ENCODE data around the gene HAND1. TPM values are rescaled to one million over a fixed set of nuclear protein-coding genes. Genes with fewer than 3 reads are reported as not detected.

The HAND1 gene
- total RNA-seq, 1 experiment from 2014 or later = not detected

DNA sequence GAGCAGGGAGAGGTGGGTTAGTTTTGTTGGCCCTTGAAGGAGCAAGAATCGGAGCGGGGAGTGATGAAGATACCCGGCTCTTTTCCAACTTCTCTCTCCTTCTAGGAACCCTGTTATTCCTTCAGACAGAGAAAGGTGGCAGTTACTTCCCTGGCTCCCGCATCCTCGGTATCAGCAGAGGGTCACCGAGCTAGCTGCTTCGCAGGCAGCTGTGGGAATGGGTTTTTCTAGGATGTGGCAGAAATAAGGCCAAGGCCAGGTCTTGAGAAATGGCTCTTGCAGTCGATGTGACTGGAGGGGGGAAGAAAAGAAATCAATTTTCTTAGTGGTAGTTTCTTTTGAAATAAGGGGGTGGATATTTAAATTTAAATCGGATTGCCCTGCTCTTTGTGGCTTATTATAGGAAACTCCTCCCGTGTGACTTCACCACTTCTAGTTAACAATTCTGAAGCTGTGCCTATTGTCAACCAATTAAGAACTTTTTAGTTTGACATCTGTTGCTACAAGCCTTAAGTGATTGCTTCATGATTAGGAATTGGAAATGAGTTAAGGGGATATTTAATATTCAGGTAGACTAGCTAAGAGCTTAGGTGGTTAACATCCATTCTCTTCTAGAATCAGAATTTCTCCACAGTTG, 30.8 kb downstream of the HAND1 start:
- H3K27me3 Mint-ChIP-seq (ENCODE audit: insufficient read depth, unreplicated experiment) = no peaks in the 10 kb centered on the region
- TSS peak; percentile 26 for BruUV-seq (replicated peaks)
- CTCF ChIA-PET = interaction anchor here (0.6 to 1.6 kb wide), 12 partner anchors 13 to 517 kb away, joined by 3 to 6 read pairs (median 3); no protein-coding TSS in a partner anchor
- intact Hi-C loops (cut with micrococcal nuclease) = no loop called here
- peaks cover 36% of the 10 kb centered on the region for H3K36me3 Mint-ChIP-seq (ENCODE audit: insufficient read depth, unreplicated experiment)
- no peak for DNase-seq (ENCODE audit: unreplicated experiment)
- H3K9me3 Mint-ChIP-seq (ENCODE audit: unreplicated experiment) = no peaks in the 10 kb centered on the region
- POLR2A ChIA-PET = interaction anchor here (0.7 to 4.0 kb wide), 21 partner anchors 10 to 1260 kb away, joined by 3 to 34 read pairs (median 3); partner anchors contain the start of genes FAM114A2, GALNT10 and MFAP3
- TF ChIP-seq CTCF (IDR thresholded peaks at IDR 0.05; ENCODE audit: unreplicated experiment) = no peak
- peak overlapping the region; percentile 81 for H3K4me3 Mint-ChIP-seq (ENCODE audit: unreplicated experiment)
- peak overlapping the region; percentile 77 for H3K27ac Mint-ChIP-seq (ENCODE audit: low read depth, unreplicated experiment)
- H3K4me1 Mint-ChIP-seq (ENCODE audit: insufficient read depth, unreplicated experiment) = peaks cover 46% of the 10 kb centered on the region

DNA sequence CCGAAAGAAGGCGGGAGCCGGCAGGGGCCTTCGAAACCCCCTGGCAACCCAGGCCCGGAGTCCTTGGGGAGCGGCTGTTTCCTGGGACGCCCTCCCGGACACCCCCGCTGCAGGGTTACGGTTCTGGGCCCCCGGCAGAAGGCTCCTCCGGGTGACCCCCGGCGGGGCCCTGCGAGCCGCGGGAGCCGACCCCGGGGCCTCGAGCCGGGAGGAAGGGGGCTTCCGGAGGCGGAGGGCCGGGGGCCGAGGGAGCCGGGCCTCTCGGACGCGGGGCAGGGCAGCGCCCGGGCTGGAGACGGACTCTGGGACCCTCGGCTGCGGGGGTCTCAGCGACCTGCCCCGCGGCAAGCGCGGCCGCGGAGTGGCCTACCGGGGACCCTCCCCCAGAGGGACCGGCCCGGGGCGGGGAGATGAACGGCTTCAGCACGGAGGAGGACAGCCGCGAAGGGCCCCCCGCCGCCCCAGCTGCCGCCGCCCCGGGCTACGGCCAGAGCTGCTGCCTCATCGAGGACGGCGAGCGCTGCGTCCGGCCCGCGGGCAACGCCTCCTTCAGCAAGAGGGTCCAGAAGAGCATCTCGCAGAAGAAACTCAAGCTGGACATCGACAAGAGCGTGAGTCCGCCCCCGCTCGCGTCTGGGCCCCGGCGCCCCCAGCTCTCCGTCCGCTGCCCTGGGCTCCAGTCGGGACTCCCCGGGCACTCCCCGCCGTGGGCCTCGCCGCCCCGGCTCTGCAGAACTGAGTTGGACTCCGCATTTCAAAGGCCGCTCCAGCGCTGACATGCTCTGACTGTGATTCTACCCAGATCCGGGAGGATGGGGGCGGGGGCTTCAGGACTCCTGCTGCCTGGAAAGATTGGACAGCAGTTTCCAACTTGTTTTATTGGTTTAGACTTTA, 31.6 kb downstream of the HAND1 start:
- Mint-ChIP-seq H3K4me3 (ENCODE audit: unreplicated experiment) (peak overlapping the region; percentile 99), H3K27ac (ENCODE audit: low read depth, unreplicated experiment) (peak overlapping the region; percentile 90), H3K36me3 (ENCODE audit: insufficient read depth, unreplicated experiment) (peaks cover 36% of the 10 kb centered on the region), H3K27me3 (ENCODE audit: insufficient read depth, unreplicated experiment) (no peaks in the 10 kb centered on the region), H3K4me1 (ENCODE audit: insufficient read depth, unreplicated experiment) (peaks cover 50% of the 10 kb centered on the region), H3K9me3 (ENCODE audit: unreplicated experiment) (no peaks in the 10 kb centered on the region)
- intact Hi-C loops (cut with micrococcal nuclease) = no loop called here
- DNase-seq (ENCODE audit: unreplicated experiment) = peak; percentile 63
- no TSS peak for BruUV-seq (replicated peaks)
- TF ChIP-seq CTCF (IDR thresholded peaks at IDR 0.05; ENCODE audit: unreplicated experiment) = no peak
- CTCF ChIA-PET = interaction anchor here (0.6 to 1.6 kb wide), 9 partner anchors 14 to 516 kb away, joined by 3 to 6 read pairs (median 3); no protein-coding TSS in a partner anchor
- POLR2A ChIA-PET = interaction anchor here (0.7 to 4.0 kb wide), 18 partner anchors 10 to 1259 kb away, joined by 3 to 34 read pairs (median 4); partner anchors contain the start of genes FAM114A2, GALNT10 and MFAP3

- peak within 1 kb of the TSS; percentile 90 for H3K27ac Mint-ChIP-seq (ENCODE audit: low read depth, unreplicated experiment)
- BruUV-seq (replicated peaks) = no TSS peak
- CTCF ChIA-PET = interaction anchor here (0.6 to 1.7 kb wide), 4 partner anchors 14 to 21 kb away, joined by 3 to 8 read pairs (median 4); no protein-coding TSS in a partner anchor
Measured at GRCh38 chr5:154445422-154446194, 32.4 kb downstream of the HAND1 start, which contains the start of gene SAP30L. Gene SAP30L, plus strand, starts transcription at chr5:154445997. Its CDS starts 608 bp downstream, at chr5:154446605.

More at GRCh38 chr5:154445422-154446194, 32.4 kb downstream of the HAND1 start, which contains the start of gene SAP30L:
- Mint-ChIP-seq H3K9me3 (ENCODE audit: unreplicated experiment) (no peaks in the 10 kb centered on the region), H3K4me3 (ENCODE audit: unreplicated experiment) (peak within 1 kb of the TSS; percentile 99), H3K36me3 (ENCODE audit: insufficient read depth, unreplicated experiment) (peaks cover 36% of the 10 kb centered on the region), H3K27me3 (ENCODE audit: insufficient read depth, unreplicated experiment) (no peaks in the 10 kb centered on the region), H3K4me1 (ENCODE audit: insufficient read depth, unreplicated experiment) (peaks cover 47% of the 10 kb centered on the region)
- POLR2A ChIA-PET = interaction anchor here (0.7 to 4.0 kb wide), 12 partner anchors 12 to 1259 kb away, joined by 3 to 34 read pairs (median 4); partner anchors contain the start of genes FAM114A2 and MFAP3
- DNase-seq (ENCODE audit: unreplicated experiment) = peak; percentile 98
- intact Hi-C loops (cut with micrococcal nuclease) = loop anchor here (1.0 kb wide), 1 partner anchor 20 kb away; no protein-coding TSS in a partner anchor
- no peak for TF ChIP-seq CTCF (IDR thresholded peaks at IDR 0.05; ENCODE audit: unreplicated experiment)

Data from MCF 10A (cell line).